GM18507 (cell line): ENCODE measurements around the gene KLF1.
A peak's percentile ranks its signal among the peaks of the same experiment; 100 is the strongest.

Source experiments
- DNase-seq: peaks from one replicate; pipeline ENCODE4 v3.0.0; 2011; ENCODE audit warnings: low read depth; ENCODE audit not compliant: insufficient read length; ENCODE audit errors: extremely low spot score
- FAIRE-seq: peaks from 2 replicates; lab custom pipeline; 2011; peaks lifted over from hg19 to GRCh38; lab: Jason Lieb, UNC

KLF1 gene

GRCh38 chr19:12841094-12841493, 45.9 kb downstream of the KLF1 start:
- DNase-seq (no peak), FAIRE-seq (no peak)

GRCh38 chr19:12840091-12841079, 46.6 kb downstream of the KLF1 start:
- FAIRE-seq (peak; percentile 50), DNase-seq (no peak)

- DNase-seq (no peak), FAIRE-seq (no peak)
These were observed 47.9 kb downstream of the KLF1 start for GRCh38 chr19:12838886-12839756.

- FAIRE-seq = no peak
These were observed 48.7 kb downstream of the KLF1 start, which contains the start of gene MAST1 for GRCh38 chr19:12838182-12838885. Gene MAST1 (plus strand): TSS chr19:12838515. CDS start chr19:12838573, 58 bp downstream.

GRCh38 chr19:12837225-12837624, 49.8 kb downstream of the KLF1 start:
- FAIRE-seq = no peak

More at GRCh38 chr19:12838182-12838885, 48.7 kb downstream of the KLF1 start, which contains the start of gene MAST1:
- no peak for DNase-seq

GRCh38 chr19:12836529-12836863, 50.5 kb downstream of the KLF1 start:
- FAIRE-seq (no peak), DNase-seq (no peak)

More at GRCh38 chr19:12837225-12837624, 49.8 kb downstream of the KLF1 start:
- no peak for DNase-seq

GRCh38 chr19:12834976-12835757, 51.8 kb downstream of the KLF1 start:
- FAIRE-seq (no peak), DNase-seq (no peak)

- no peak for DNase-seq
- FAIRE-seq = no peak
These were observed 52.4 kb downstream of the KLF1 start, which contains the start of gene RTBDN for GRCh38 chr19:12834566-12834943. Gene RTBDN (minus strand): TSS chr19:12834579. CDS start chr19:12829979, 4,600 bp downstream.
